ENCODE results near the gene DARS2.

- TF ChIP-seq, protein P1, sequence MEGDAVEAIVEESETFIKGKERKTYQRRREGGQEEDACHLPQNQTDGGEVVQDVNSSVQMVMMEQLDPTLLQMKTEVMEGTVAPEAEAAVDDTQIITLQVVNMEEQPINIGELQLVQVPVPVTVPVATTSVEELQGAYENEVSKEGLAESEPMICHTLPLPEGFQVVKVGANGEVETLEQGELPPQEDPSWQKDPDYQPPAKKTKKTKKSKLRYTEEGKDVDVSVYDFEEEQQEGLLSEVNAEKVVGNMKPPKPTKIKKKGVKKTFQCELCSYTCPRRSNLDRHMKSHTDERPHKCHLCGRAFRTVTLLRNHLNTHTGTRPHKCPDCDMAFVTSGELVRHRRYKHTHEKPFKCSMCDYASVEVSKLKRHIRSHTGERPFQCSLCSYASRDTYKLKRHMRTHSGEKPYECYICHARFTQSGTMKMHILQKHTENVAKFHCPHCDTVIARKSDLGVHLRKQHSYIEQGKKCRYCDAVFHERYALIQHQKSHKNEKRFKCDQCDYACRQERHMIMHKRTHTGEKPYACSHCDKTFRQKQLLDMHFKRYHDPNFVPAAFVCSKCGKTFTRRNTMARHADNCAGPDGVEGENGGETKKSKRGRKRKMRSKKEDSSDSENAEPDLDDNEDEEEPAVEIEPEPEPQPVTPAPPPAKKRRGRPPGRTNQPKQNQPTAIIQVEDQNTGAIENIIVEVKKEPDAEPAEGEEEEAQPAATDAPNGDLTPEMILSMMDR (IDR thresholded peaks at IDR 0.05): no peak
- TF ChIP-seq POLR2A (IDR thresholded peaks at IDR 0.05): no peak
These were observed 44.5 kb downstream of the DARS2 start for GRCh38 chr1:173869021-173869359.
